Stimulated activated CD8-positive, alpha-beta memory T cell treated with anti-CD3 and anti-CD28 coated beads, Interleukin-2, amount 100 ng/mL, for 1 hour (primary cell): ENCODE measurements around the gene GOLGA6L7.
A peak's percentile ranks its signal among the peaks of the same experiment; 100 is the strongest.
"Not testable (repeated sequence)": the region's sequence is repeated elsewhere in the genome, so short reads cannot be mapped to it uniquely, and the experiment has no call there.

Source experiments
- DNase-seq, 2 donors: peaks; one replicate each; pipeline ENCODE4 v3.0.0-alpha.2; 2020; ENCODE audit warnings: low read depth in 2 of 2

Gene GOLGA6L7

GRCh38 chr15:28844147-28844546 lies 4.3 kb downstream of the GOLGA6L7 start:
- not testable (repeated sequence) for DNase-seq

- not testable (repeated sequence) for DNase-seq
Observed at GRCh38 chr15:28843520-28843919, 4.9 kb downstream of the GOLGA6L7 start.

- DNase-seq = not testable (repeated sequence)
Observed at GRCh38 chr15:28842210-28842609, 6.2 kb downstream of the GOLGA6L7 start.

- not testable (repeated sequence) for DNase-seq
Observed at GRCh38 chr15:28840285-28840684, 8.2 kb downstream of the GOLGA6L7 start.

- DNase-seq = not testable (repeated sequence)
Observed at GRCh38 chr15:28834957-28835585, 13.4 kb downstream of the GOLGA6L7 start.

GRCh38 chr15:28831897-28832587 lies 16.4 kb downstream of the GOLGA6L7 start:
- DNase-seq = peak; percentile 23 to 34

- DNase-seq = not testable (repeated sequence)
Observed at GRCh38 chr15:28821420-28821819, 27.0 kb downstream of the GOLGA6L7 start.

- DNase-seq = not testable (repeated sequence)
Observed at GRCh38 chr15:28819930-28820295, 28.5 kb downstream of the GOLGA6L7 start.

GRCh38 chr15:28819019-28819929 lies 29.2 kb downstream of the GOLGA6L7 start:
- DNase-seq = not testable (repeated sequence)

GRCh38 chr15:28818168-28818567 lies 30.3 kb downstream of the GOLGA6L7 start:
- not testable (repeated sequence) for DNase-seq

GRCh38 chr15:28814059-28814458 lies 34.4 kb downstream of the GOLGA6L7 start:
- DNase-seq = not testable (repeated sequence)

GRCh38 chr15:28813392-28813791 lies 35.1 kb downstream of the GOLGA6L7 start:
- DNase-seq = not testable (repeated sequence)

- not testable (repeated sequence) for DNase-seq
Observed at GRCh38 chr15:28811852-28812550, 36.4 kb downstream of the GOLGA6L7 start.

- DNase-seq = not testable (repeated sequence)
Observed at GRCh38 chr15:28810444-28810843, 38.0 kb downstream of the GOLGA6L7 start.

- DNase-seq = not testable (repeated sequence)
Observed at GRCh38 chr15:28808136-28808535, 40.3 kb downstream of the GOLGA6L7 start.

- DNase-seq = not testable (repeated sequence)
Observed at GRCh38 chr15:28800366-28800765, 48.1 kb downstream of the GOLGA6L7 start.

GRCh38 chr15:28798234-28798633 lies 50.2 kb downstream of the GOLGA6L7 start:
- not testable (repeated sequence) for DNase-seq

GRCh38 chr15:28794231-28794630 lies 54.2 kb downstream of the GOLGA6L7 start:
- DNase-seq = not testable (repeated sequence)
